H9 (cell line): ENCODE data around the gene FOXO1. TPM values are rescaled to one million over a fixed set of nuclear protein-coding genes. Genes with fewer than 3 reads are reported as not detected.

ENCODE experiments used
- DNase-seq: peaks from one replicate; pipeline ENCODE4 v3.0.0-alpha.2; 2017
- H2AFZ ChIP-seq: one replicate; pipeline ENCODE4 v1.6.1; 2013; ENCODE audit warnings: mild to moderate bottlenecking, low read length, control low read depth, moderate library complexity
- H2AK5ac ChIP-seq: 2 replicates; pipeline ENCODE4 v1.6.1; 2013; ENCODE audit warnings: low read length, control low read depth, mixed read lengths; ENCODE audit not compliant: insufficient read length
- H2BK120ac ChIP-seq: one replicate; pipeline ENCODE4 v1.6.1; 2013; ENCODE audit warnings: low read depth, mild to moderate bottlenecking, low read length, control low read depth, inconsistent platforms; ENCODE audit not compliant: poor library complexity, severe bottlenecking
- H2BK12ac ChIP-seq: 2 replicates; pipeline ENCODE4 v1.6.1; 2013; ENCODE audit warnings: low read length, control low read depth, mixed read lengths, low read depth; ENCODE audit not compliant: insufficient read length
- H2BK15ac ChIP-seq: 2 replicates; pipeline ENCODE4 v1.6.1; 2013; ENCODE audit warnings: low read depth, low read length, control low read depth
- H2BK20ac ChIP-seq: one replicate; pipeline ENCODE4 v1.6.1; 2013; ENCODE audit warnings: low read depth, mild to moderate bottlenecking, low read length, control low read depth, inconsistent platforms; ENCODE audit not compliant: poor library complexity, severe bottlenecking
- H2BK5ac ChIP-seq: 2 replicates; pipeline ENCODE4 v1.6.1; 2013; ENCODE audit warnings: low read length, control low read depth, mixed read lengths; ENCODE audit not compliant: insufficient read length
- H3K14ac ChIP-seq: 2 replicates; pipeline ENCODE4 v1.6.1; 2013; ENCODE audit warnings: low read length, control low read depth; ENCODE audit not compliant: insufficient read depth
- H3K18ac ChIP-seq: 2 replicates; pipeline ENCODE4 v1.6.1; 2013; ENCODE audit warnings: low read depth, mild to moderate bottlenecking, mixed read lengths, low read length, control low read depth; ENCODE audit not compliant: insufficient read length
- H3K23ac ChIP-seq: 2 replicates; pipeline ENCODE4 v1.6.1; 2013; ENCODE audit warnings: low read length, control low read depth, mixed read lengths, low read depth; ENCODE audit not compliant: insufficient read length
- H3K23me2 ChIP-seq: 2 replicates; pipeline ENCODE4 v1.6.1; 2013; ENCODE audit warnings: low read depth, mild to moderate bottlenecking, mixed read lengths, low read length, control low read depth; ENCODE audit not compliant: insufficient read length, poor library complexity, severe bottlenecking
- H3K27ac ChIP-seq: 2 replicates; pipeline ENCODE4 v1.5.1; 2013; ENCODE audit warnings: low read length, control low read depth, mixed read lengths, low read depth; ENCODE audit not compliant: insufficient read length
- H3K27me3 ChIP-seq: 2 replicates; pipeline ENCODE4 v1.6.1; 2013; ENCODE audit warnings: low read length, control low read depth, inconsistent platforms; ENCODE audit not compliant: insufficient read depth
- H3K4ac ChIP-seq: 2 replicates; pipeline ENCODE4 v1.6.1; 2013; ENCODE audit warnings: low read depth, mild to moderate bottlenecking, control low read depth, inconsistent platforms, low read length, moderate library complexity
- H3K4me1 ChIP-seq: 2 replicates; pipeline ENCODE4 v1.6.1; 2013; ENCODE audit warnings: low read length, control low read depth, inconsistent platforms; ENCODE audit not compliant: insufficient read depth
- H3K4me2 ChIP-seq: 2 replicates; pipeline ENCODE4 v1.6.1; 2013; ENCODE audit warnings: low read length, control low read depth, mixed read lengths; ENCODE audit not compliant: insufficient read length, insufficient read depth
- H3K56ac ChIP-seq: 2 replicates; pipeline ENCODE4 v1.6.1; 2013; ENCODE audit warnings: low read depth, mild to moderate bottlenecking, mixed read lengths, low read length, control low read depth; ENCODE audit not compliant: insufficient read length
- H3K79me1 ChIP-seq: 2 replicates; pipeline ENCODE4 v1.6.1; 2013; ENCODE audit warnings: low read depth, mild to moderate bottlenecking, moderate library complexity, low read length, control low read depth, inconsistent platforms; ENCODE audit not compliant: insufficient read depth, poor library complexity, severe bottlenecking
- H3K79me2 ChIP-seq: 2 replicates; pipeline ENCODE4 v1.6.1; 2013; ENCODE audit warnings: low read length, control low read depth, inconsistent platforms; ENCODE audit not compliant: insufficient read depth
- H3K9ac ChIP-seq: 2 replicates; pipeline ENCODE4 v1.6.1; 2013; ENCODE audit warnings: low read length, control low read depth, mixed read lengths; ENCODE audit not compliant: insufficient read length; ENCODE audit errors: extremely low read depth
- H3K9me3 ChIP-seq: one replicate; pipeline ENCODE4 v1.6.1; 2013; ENCODE audit warnings: low read depth, low read length, inconsistent platforms; ENCODE audit not compliant: control insufficient read depth
- H3T11ph ChIP-seq: one replicate; pipeline ENCODE4 v1.6.1; 2013; ENCODE audit warnings: mild to moderate bottlenecking, low read length, control low read depth, inconsistent platforms
- H4K20me1 ChIP-seq: one replicate; pipeline ENCODE4 v1.6.1; 2013; ENCODE audit not compliant: control insufficient read depth, insufficient read length, insufficient read depth
- H4K5ac ChIP-seq: 2 replicates; pipeline ENCODE4 v1.6.1; 2013; ENCODE audit warnings: low read depth, mild to moderate bottlenecking, mixed read lengths, low read length, control low read depth; ENCODE audit not compliant: insufficient read length
- H4K8ac ChIP-seq: replicated peaks from 2 replicates; pipeline ENCODE4 v1.6.1; 2013; ENCODE audit warnings: low read length, control low read depth, mixed read lengths, low read depth; ENCODE audit not compliant: insufficient read length
- H4K91ac ChIP-seq: 2 replicates; pipeline ENCODE4 v1.6.1; 2013; ENCODE audit warnings: low read depth, mild to moderate bottlenecking, moderate library complexity, mixed read lengths, low read length, control low read depth; ENCODE audit not compliant: insufficient read length
- H3K27ac Mint-ChIP-seq, 3 experiments: 2 replicates in 2 of 3; 3 replicates in 1 of 3; pipeline ENCODE4 v1.8.0; 2020 to 2021; ENCODE audit warnings: mixed read lengths in 3 of 3, mild to moderate bottlenecking in 1 of 3, moderate library complexity in 1 of 3
- H3K27me3 Mint-ChIP-seq: 2 replicates; pipeline ENCODE4 v1.8.0; 2021; ENCODE audit warnings: low read depth, mild to moderate bottlenecking, moderate library complexity, mixed read lengths
- H3K36me3 Mint-ChIP-seq, 3 experiments: 2 replicates in 2 of 3; 3 replicates in 1 of 3; pipeline ENCODE4 v1.8.0; 2020 to 2021; ENCODE audit warnings: low read depth in 3 of 3, mixed read lengths in 3 of 3; ENCODE audit not compliant: insufficient read depth in 1 of 3
- H3K4me1 Mint-ChIP-seq, 2 experiments: 2 replicates each; pipeline ENCODE4 v1.8.0; 2020; ENCODE audit warnings: mixed read lengths in 2 of 2
- H3K4me3 Mint-ChIP-seq, 2 experiments: 2 replicates in 1 of 2; 3 replicates in 1 of 2; pipeline ENCODE4 v1.8.0; 2020 to 2021; ENCODE audit warnings: mild to moderate bottlenecking in 2 of 2, mixed read lengths in 2 of 2, moderate library complexity in 1 of 2
- H3K9me3 Mint-ChIP-seq, 2 experiments: 2 replicates in 1 of 2; 3 replicates in 1 of 2; pipeline ENCODE4 v1.8.0; 2020; ENCODE audit warnings: mild to moderate bottlenecking in 2 of 2, mixed read lengths in 2 of 2, moderate library complexity in 1 of 2
- WGBS: extraction: QIAGEN DNeasy Blood & Tissue Kit; methylation state at CpG from one replicate; pipeline ENCODE4 v1.1.7; 2013; ENCODE audit warnings: missing lambda C conversion rate, low lambda C conversion rate, mixed read lengths; ENCODE audit not compliant: insufficient read length; ENCODE audit errors: extremely low coverage; 5-methylcytosine and 5-hydroxymethylcytosine counted together
- total RNA-seq: library from RNA; stranded (reverse); gene quantifications from 2 replicates; pipeline ENCODE4 v1.2.1, GENCODE V29; 2021
- TF ChIP-seq, protein P1 (sequence below): fragments of 200-600 bp; sonication (generic); conservative IDR thresholded peaks from 3 replicates; pipeline ENCODE4 v1.8.0; 2021; ENCODE audit warnings: antibody characterized with exemption, mild to moderate bottlenecking

FOXO1 gene
- total RNA-seq, 1 experiment from 2014 or later: 44.6 TPM

DNA sequence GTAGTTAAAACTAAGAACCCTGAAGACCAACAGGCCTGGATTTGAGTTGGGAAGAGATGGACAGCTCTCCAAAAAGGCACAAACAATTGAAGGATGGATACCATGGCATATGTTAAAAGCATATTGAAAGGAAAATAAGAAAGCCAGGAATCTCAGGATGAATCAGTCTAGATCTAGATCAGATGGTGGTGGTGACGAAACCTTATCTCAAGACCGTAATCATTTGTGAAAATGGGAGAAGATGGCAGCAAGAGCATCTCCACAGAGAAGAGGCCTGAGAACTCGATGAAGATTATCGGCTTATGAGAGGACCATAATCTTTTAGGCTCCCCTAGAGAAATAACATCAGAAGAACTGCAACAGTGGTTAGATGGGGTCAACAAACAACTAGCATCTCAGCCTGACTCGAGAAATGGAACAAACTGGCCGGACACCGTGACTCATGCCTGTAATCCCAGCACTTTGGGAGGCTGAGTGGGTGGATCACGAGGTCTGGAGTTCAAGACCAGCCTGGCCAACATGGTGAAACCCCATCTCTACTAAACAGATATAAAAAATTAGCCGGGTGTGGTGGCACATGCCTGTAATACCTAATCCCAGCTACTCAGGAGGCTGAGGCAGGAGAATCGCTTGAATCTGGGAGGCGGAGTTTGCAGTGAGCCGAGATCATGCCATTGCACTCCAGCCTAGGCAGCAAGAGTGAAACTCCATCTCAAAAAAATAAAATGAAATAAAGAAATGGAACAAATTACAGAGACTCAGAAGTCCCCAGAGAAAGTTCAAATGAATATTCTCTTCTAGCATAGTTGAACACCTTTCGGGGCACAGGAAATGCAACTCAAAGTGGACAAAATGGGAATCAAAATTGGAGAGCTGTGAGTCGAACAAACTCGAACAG is 47.6 kb downstream of the FOXO1 start:
- no peak overlapping the region for H2BK5ac ChIP-seq
- no peaks in the 10 kb centered on the region for H3K27me3 ChIP-seq
- no peaks in the 10 kb centered on the region for H3K9me3 Mint-ChIP-seq
- H3K27ac Mint-ChIP-seq: peak overlapping the region in 2 of 3 experiments; percentile 4; a peak in 2 of 7 replicates
- H4K91ac ChIP-seq: no peak overlapping the region
- no peak for DNase-seq
- H2BK20ac ChIP-seq: no peak overlapping the region
- H3T11ph ChIP-seq: no peak overlapping the region
- H2BK120ac ChIP-seq: no peak overlapping the region
- no peak overlapping the region for H4K8ac ChIP-seq
- peaks cover 72 to 82% of the 10 kb centered on the region in 2 experiments for H3K4me1 Mint-ChIP-seq
- no peak overlapping the region for H3K56ac ChIP-seq
- no peaks in the 10 kb centered on the region for H3K27me3 Mint-ChIP-seq
- peaks cover 17% of the 10 kb centered on the region for H3K79me1 ChIP-seq
- no peak overlapping the region for H3K9ac ChIP-seq
- H3K79me2 ChIP-seq: peaks cover 62% of the 10 kb centered on the region; the same call in 1 of the 2 replicates
- H2AFZ ChIP-seq: no peak overlapping the region
- TF ChIP-seq, protein P1, sequence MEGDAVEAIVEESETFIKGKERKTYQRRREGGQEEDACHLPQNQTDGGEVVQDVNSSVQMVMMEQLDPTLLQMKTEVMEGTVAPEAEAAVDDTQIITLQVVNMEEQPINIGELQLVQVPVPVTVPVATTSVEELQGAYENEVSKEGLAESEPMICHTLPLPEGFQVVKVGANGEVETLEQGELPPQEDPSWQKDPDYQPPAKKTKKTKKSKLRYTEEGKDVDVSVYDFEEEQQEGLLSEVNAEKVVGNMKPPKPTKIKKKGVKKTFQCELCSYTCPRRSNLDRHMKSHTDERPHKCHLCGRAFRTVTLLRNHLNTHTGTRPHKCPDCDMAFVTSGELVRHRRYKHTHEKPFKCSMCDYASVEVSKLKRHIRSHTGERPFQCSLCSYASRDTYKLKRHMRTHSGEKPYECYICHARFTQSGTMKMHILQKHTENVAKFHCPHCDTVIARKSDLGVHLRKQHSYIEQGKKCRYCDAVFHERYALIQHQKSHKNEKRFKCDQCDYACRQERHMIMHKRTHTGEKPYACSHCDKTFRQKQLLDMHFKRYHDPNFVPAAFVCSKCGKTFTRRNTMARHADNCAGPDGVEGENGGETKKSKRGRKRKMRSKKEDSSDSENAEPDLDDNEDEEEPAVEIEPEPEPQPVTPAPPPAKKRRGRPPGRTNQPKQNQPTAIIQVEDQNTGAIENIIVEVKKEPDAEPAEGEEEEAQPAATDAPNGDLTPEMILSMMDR: no peak
- H3K23ac ChIP-seq: no peak overlapping the region
- peaks cover 24% of the 10 kb centered on the region for H3K4me1 ChIP-seq
- H3K36me3 Mint-ChIP-seq: no peaks in the 10 kb centered on the region; a peak in 4 of 7 replicates
- no peak overlapping the region for H2BK15ac ChIP-seq
- H3K27ac ChIP-seq: no peak overlapping the region
- no peak overlapping the region for H3K4me2 ChIP-seq
- no peak overlapping the region for H2AK5ac ChIP-seq
- no peak overlapping the region for H4K5ac ChIP-seq
- no peaks in the 10 kb centered on the region for H3K9me3 ChIP-seq
- no peaks in the 10 kb centered on the region for H3K23me2 ChIP-seq
- H3K4ac ChIP-seq: no peak overlapping the region
- no CpG with 5 or more reads among the region's 15 CpGs for WGBS
- no peak overlapping the region; a peak in 1 of 5 replicates for H3K4me3 Mint-ChIP-seq
- H3K14ac ChIP-seq: no peak overlapping the region
- H4K20me1 ChIP-seq: no peaks in the 10 kb centered on the region
- no peak overlapping the region for H3K18ac ChIP-seq
- H2BK12ac ChIP-seq: no peak overlapping the region
